Breast epithelium (tissue), 4 donors: ENCODE data around the gene HOXB6. TPM values are rescaled to one million over a fixed set of nuclear protein-coding genes. Genes with fewer than 3 reads are reported as not detected.
A peak's percentile ranks its signal among the peaks of the same experiment; 100 is the strongest.

Source experiments
- DNase-seq, 2 donors: peaks; one replicate each; pipeline ENCODE4 v3.0.0-alpha.2; 2019; ENCODE audit warnings: low spot score in 2 of 2
- H3K27ac ChIP-seq, 2 donors: fragments of 200-600 bp; sonication (generic) in 1 of 2; one replicate each; pipeline ENCODE4 v1.5.1; 2016 to 2019; ENCODE audit warnings: mild to moderate bottlenecking in 1 of 2
- H3K27me3 ChIP-seq, 2 donors: fragments of 200-600 bp; sonication (generic) in 1 of 2; one replicate each; pipeline versions ENCODE4 v1.5.1 to v1.6.0; 2017 to 2019; ENCODE audit warnings: control low read depth in 1 of 2, mild to moderate bottlenecking in 1 of 2
- H3K36me3 ChIP-seq: fragments of 200-600 bp; one replicate; pipeline ENCODE4 v1.5.1; 2019
- H3K4me1 ChIP-seq, 2 donors: fragments of 200-600 bp; sonication (generic); one replicate each; pipeline ENCODE4 v1.5.1; 2016 to 2019; ENCODE audit warnings: control low read depth in 1 of 2
- H3K4me3 ChIP-seq, 3 donors: fragments of 200-600 bp; sonication (generic); 1 replicate in 2 of 3; 2 replicates in 1 of 3; pipeline ENCODE4 v1.5.1; 2016 to 2019; ENCODE audit warnings: mild to moderate bottlenecking in 3 of 3, moderate library complexity in 2 of 3
- H3K9me3 ChIP-seq, 2 donors: fragments of 200-600 bp; sonication (generic) in 1 of 2; one replicate each; pipeline ENCODE4 v1.5.1; 2016 to 2019; ENCODE audit warnings: control low read depth in 1 of 2
- POLR2A ChIP-seq: fragments of 450-650 bp; IDR thresholded peaks from one replicate; pipeline ENCODE4 v1.6.1; 2016; ENCODE audit warnings: antibody characterized with exemption, mild to moderate bottlenecking, moderate library complexity
- POLR2AphosphoS5 ChIP-seq, 3 donors: sonication (generic); formaldehyde crosslinking; IDR thresholded peaks; one replicate each; pipeline ENCODE4 v1.6.1; 2017; ENCODE audit warnings: antibody characterized with exemption in 3 of 3
- intact Hi-C: fragments of 100-400 bp; cut with DNase I; formaldehyde crosslinking; loops from one replicate; pipeline ENCODE4 v1.15.1; 2023; ENCODE audit warnings: low total_unique reads
- total RNA-seq, 3 donors: library from RNA; depleted of rRNA; stranded (reverse); fragments of >200 nt; gene quantifications; one replicate each; pipeline ENCODE4 v1.1.0, GENCODE V29; 2016
- TF ChIP-seq, protein P1 (sequence below), 3 donors: fragments of 450-650 bp; IDR thresholded peaks; one replicate each; pipeline ENCODE4 v1.5.1; 2016 to 2017; ENCODE audit warnings: antibody characterized with exemption in 3 of 3, mild to moderate bottlenecking in 3 of 3, moderate library complexity in 3 of 3

HOXB6 gene
- total RNA-seq, 3 donors from 2014 or later = 1.0 to 24.9 (median 18.2) TPM

- Histone ChIP-seq H3K27me3 (peaks cover 0 to 15% of the 10 kb centered on the region in 2 donors), H3K4me1 (peaks cover 0 to 3% of the 10 kb centered on the region in 2 donors), H3K9me3 (no peaks in the 10 kb centered on the region), H3K4me3 (peak overlapping the region; percentile 42 to 81 (median 55)), H3K36me3 (no peaks in the 10 kb centered on the region), H3K27ac (peak overlapping the region; percentile 58 to 92)
- DNase-seq = no peak
- TF ChIP-seq POLR2AphosphoS5 (IDR thresholded peaks at IDR 0.05) (no peak), POLR2A (no peak)
- TF ChIP-seq, protein P1, sequence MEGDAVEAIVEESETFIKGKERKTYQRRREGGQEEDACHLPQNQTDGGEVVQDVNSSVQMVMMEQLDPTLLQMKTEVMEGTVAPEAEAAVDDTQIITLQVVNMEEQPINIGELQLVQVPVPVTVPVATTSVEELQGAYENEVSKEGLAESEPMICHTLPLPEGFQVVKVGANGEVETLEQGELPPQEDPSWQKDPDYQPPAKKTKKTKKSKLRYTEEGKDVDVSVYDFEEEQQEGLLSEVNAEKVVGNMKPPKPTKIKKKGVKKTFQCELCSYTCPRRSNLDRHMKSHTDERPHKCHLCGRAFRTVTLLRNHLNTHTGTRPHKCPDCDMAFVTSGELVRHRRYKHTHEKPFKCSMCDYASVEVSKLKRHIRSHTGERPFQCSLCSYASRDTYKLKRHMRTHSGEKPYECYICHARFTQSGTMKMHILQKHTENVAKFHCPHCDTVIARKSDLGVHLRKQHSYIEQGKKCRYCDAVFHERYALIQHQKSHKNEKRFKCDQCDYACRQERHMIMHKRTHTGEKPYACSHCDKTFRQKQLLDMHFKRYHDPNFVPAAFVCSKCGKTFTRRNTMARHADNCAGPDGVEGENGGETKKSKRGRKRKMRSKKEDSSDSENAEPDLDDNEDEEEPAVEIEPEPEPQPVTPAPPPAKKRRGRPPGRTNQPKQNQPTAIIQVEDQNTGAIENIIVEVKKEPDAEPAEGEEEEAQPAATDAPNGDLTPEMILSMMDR (IDR thresholded peaks at IDR 0.05) = no peak
- intact Hi-C loops = no loop called here
Observed at GRCh38 chr17:48563867-48564187, 41.0 kb downstream of the HOXB6 start.

DNA sequence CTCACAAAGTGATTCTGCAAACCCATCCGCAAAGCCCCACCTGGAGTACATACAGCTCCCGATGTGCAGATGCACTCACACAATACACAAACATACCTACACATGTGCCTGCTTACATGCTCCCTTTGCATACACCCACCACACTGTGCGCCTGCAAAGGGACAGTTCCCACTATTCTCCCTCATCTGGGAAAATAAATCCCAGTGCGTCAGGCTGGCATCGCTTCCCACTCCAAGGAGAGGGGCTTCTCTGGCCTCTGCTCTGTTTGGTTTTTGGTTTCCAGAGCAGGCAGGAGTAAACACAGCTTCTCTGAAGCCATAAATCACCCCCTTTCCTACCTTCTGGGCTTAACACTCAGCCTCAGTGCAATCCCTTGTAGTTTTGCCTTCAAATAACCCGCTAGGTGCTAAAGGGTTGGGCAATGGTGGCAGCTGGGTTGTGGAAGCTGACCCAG, 41.4 kb downstream of the HOXB6 start:
- peak overlapping the region in 2 of 3 donors; percentile 55 to 81 for H3K4me3 ChIP-seq
- TF ChIP-seq, protein P1 (IDR thresholded peaks at IDR 0.05) = no peak
- TF ChIP-seq POLR2A (no peak), POLR2AphosphoS5 (IDR thresholded peaks at IDR 0.05) (no peak)
- intact Hi-C loops = no loop called here

GRCh38 chr17:48562934-48563333, 41.9 kb downstream of the HOXB6 start:
- peak overlapping the region in 2 of 3 donors; percentile 55 to 81 for H3K4me3 ChIP-seq
- peaks cover 0 to 15% of the 10 kb centered on the region in 2 donors for H3K27me3 ChIP-seq
- peaks cover 0 to 3% of the 10 kb centered on the region in 2 donors for H3K4me1 ChIP-seq
- H3K27ac ChIP-seq = peak overlapping the region in 1 of 2 donors; percentile 92
- no peak for DNase-seq
- H3K9me3 ChIP-seq = no peaks in the 10 kb centered on the region
- intact Hi-C loops = no loop called here
- TF ChIP-seq POLR2A (no peak), POLR2AphosphoS5 (IDR thresholded peaks at IDR 0.05) (no peak)
- TF ChIP-seq, protein P1 (IDR thresholded peaks at IDR 0.05) = no peak
- no peaks in the 10 kb centered on the region for H3K36me3 ChIP-seq

More for the DNA sequence above, 41.4 kb downstream of the HOXB6 start:
- no peaks in the 10 kb centered on the region for H3K9me3 ChIP-seq
- H3K36me3 ChIP-seq = no peaks in the 10 kb centered on the region
- H3K27ac ChIP-seq = peak overlapping the region; percentile 58 to 92
- H3K27me3 ChIP-seq = peaks cover 0 to 15% of the 10 kb centered on the region in 2 donors
- peaks cover 0 to 3% of the 10 kb centered on the region in 2 donors for H3K4me1 ChIP-seq
- no peak for DNase-seq

- Histone ChIP-seq H3K27ac (peak overlapping the region in 1 of 2 donors; percentile 92), H3K4me3 (peak overlapping the region in 1 of 3 donors; percentile 5), H3K36me3 (no peaks in the 10 kb centered on the region), H3K27me3 (peaks cover 0 to 15% of the 10 kb centered on the region in 2 donors), H3K4me1 (peaks cover 0 to 3% of the 10 kb centered on the region in 2 donors), H3K9me3 (no peaks in the 10 kb centered on the region)
- intact Hi-C loops = no loop called here
- TF ChIP-seq POLR2A = no peak
- no peak for TF ChIP-seq POLR2AphosphoS5 (IDR thresholded peaks at IDR 0.05)
- TF ChIP-seq, protein P1 (IDR thresholded peaks at IDR 0.05) = no peak
- no peak for DNase-seq
Observed at GRCh38 chr17:48561884-48562810, 42.6 kb downstream of the HOXB6 start.
